GM19239 (cell line): Measurements from ENCODE around the gene VMAC.

ENCODE experiments used
- DNase-seq: peaks from one replicate; pipeline ENCODE4 v3.0.0; 2011; ENCODE audit warnings: low spot score; ENCODE audit not compliant: insufficient read length
- FAIRE-seq: peaks from 2 replicates; lab custom pipeline; 2011; peaks lifted over from hg19 to GRCh38; lab: Jason Lieb, UNC

Gene VMAC

DNA sequence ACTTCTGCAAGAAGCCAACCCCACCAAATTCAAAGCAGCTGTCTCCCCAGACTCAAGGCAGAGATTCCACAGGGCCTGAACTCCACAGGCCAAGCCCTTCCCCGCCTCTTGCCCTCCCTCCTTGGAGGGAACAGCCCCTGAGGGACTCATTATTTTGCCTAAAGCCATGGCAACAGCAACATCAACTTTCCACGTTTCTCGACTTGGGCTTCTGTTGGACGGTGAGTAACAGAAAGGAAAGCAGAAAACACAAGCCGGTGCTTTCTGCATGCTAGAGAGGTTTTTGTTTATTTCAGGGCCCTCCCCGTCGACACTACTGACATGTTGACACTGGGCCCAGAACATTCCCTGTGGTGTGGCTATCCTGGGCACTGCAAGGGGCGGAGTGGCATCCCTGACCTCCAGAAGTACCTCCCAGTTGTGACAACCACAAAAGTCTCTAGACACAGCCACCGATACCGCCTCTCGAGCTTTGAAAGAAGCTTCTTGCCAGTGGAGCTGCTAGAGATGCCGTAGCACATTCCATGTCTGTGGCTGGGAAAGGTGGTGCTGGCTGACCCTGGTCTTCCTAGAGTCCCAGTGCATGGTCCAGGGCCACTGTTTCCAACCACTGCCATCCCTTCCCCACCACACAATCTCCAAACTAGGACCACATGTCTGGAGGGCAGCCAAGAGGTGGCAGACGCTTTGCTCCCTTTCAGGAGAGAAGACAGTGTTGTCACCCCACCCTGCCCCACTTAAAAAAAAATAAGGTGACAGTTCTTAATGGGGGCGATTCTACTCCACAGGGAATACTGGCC is 22.2 kb downstream of the VMAC start:
- peak; percentile 35 for FAIRE-seq
- no peak for DNase-seq

DNA sequence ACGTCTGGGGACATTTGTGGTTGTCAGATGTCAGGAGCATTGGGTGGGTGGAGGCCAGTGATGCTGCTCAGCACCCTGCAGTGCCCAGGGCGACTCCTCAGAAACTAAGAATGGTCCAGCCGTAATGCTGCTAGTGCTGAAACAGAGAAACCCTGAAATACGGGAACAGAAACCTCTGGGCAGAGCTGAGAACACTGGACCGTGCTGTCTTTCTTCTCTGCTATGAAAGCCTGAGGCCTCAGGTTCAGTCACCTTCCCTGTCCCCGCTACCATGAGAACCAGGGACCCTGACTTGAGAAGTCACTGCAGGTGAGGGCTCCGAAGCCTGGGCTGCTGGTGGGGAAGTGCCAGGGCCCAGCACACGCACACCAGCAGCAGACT is 22.8 kb downstream of the VMAC start:
- DNase-seq: peak; percentile 64
- peak; percentile 62 for FAIRE-seq

DNA sequence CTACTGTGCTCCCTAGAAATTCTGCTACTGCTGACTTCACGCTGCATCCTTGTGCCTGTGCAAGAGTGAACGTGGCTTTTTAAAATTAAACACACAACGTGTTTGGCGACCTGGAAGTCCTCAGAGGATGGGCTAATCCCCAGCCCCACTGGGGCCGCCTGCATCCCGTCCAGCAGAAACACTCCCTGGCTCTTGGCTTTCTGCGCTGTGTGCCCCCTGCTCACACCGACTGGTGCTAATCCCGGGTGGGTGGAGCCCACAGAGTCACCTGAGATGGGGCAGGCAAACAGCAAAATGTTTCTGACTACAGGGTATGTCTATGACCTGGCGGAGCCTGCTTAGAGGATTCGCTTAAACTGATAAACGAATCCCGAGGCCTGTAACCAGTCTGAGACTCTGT is 24.5 kb downstream of the VMAC start:
- FAIRE-seq (no peak), DNase-seq (no peak)

DNA sequence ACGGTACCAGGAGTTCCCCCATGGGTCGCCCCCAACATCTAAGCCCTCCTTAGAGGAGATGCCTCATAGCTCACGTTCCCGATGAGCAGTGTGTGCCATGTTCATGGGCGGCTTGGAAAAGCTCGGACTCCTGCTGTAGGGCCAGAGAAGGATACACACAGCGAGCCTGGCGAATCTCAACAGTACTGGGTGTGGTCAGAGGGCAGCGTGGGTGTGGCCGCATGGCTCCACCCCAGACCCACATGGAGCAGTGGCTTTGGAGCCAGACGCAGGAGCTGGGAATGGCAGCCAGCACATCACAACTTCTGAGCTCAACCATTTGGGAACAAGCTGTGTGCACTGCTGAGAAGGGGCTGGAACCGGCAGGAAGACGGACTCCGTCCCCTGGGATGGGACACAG is 25.0 kb downstream of the VMAC start:
- no peak for FAIRE-seq
- no peak for DNase-seq

DNA sequence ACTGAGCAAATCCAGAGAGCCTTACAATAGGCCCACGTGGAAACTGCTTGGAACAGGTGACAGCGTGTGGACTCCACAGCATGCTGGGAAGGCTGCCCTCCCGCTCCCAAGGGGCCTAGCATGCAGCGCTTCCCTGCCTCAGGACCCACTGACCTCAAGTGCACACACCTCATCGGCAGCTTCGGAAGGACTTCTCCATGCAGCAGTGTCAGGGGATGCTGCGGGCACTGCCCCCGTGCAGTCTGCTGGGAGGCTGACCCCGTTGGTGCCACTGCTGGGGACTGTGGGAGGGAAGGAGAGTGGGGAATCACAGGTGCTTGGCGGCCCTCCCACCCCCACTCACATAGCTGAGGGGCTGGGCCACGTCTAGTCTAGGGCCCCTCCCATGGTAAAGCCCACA is 26.6 kb downstream of the VMAC start:
- FAIRE-seq: no peak

DNA sequence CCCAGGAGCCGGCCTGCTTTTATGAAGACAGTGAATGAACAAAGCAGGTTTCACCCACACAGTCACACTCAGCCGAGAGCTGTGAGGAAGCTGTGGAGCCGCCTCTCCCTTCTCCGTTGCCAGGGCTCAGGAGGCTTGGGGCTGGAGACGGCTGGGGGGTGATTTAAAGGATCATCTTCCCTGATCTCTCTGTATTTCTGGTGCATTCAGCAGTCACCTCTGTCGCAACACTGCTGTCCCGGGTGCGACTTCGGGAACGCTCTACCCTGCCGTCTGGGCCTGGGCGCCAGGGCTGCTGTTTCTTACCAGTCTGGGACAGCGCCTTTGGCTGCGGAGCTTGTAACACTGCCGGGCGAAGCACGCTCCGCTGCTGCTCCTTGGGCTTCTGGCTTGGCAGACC is 27.5 kb downstream of the VMAC start:
- FAIRE-seq (no peak), DNase-seq (no peak)

More for the DNA sequence above, 26.6 kb downstream of the VMAC start:
- DNase-seq: no peak

DNA sequence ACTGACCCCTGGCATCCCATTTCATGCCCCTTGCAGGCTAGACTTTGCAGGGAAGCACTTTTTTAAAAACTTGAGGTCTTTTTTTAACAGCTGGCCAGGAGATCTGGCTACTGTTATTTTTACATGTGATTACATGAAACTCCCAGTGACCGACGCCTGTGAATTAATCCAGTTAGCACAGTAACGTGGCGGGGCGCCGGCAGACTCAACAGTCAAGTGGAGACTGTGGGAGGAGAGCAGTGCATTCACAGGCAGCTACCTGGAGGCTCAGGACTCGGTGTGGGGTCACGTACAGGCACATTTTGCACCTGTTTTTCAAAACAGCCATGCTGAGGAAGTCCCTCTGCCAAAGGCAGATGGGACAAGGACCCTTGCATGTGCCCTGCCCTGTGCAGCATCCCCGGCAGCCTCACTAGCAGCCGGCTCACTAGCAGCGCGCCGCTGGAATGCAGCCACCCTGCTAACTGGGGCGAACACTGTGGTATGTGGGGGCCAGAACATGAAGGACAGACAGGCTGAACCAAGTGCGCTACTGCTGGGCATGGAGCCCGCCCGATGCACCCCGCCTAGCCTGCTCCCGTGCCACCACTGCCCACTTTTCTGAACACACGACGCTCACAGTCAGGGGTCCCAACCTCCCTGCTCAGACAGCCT is 28.1 kb downstream of the VMAC start:
- DNase-seq (no peak), FAIRE-seq (no peak)

DNA sequence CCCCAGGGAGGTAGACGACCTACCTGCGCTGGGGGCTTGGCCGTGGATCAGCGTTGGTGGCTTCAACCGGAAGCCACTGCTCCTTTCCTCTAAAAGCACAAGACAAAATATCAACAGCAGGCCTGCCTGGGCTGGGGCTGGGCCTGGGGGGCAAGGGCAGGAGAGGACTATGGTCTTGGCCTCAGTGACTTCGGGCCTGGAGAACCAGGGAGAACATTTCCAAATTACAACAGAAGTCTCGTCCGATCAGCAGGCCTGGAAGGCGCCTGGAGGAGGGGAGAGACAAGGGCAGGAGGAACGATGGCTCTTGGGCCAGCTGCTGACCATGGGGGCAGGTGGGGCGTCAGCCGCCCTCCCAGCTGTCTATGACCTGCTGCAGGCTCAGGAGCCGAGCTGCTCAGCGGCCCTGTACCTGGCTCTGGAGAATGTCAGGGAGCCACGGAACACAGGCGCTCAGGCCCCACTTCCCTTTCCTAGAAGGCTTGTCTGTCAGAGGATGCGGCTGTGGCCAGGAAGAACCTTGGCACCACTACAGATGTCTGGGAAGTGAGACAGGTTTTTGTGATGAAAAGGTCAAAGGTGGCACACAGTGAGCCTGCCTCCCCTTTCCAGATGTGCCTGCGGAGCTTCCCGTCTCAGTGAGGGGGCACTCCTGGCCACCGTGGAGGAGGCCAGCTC is 28.9 kb downstream of the VMAC start:
- no peak for FAIRE-seq

DNA sequence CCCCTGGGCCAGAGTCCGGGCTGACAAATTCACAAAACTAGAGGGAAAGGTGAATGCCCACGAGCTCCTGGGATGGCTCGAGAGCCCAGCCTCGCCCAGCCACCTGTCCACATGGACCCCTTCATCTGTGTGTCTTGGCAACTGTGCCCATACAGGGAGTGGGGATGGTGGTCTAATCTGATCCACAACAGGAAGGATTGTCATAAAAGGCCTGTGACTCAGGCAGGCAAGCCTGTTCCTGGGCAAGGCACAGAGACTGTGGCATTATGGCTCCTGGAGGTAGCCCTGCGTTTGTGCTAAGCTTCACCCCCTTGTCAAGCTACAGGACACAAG is 29.4 kb downstream of the VMAC start:
- DNase-seq: no peak
- no peak for FAIRE-seq

More for the DNA sequence above, 28.9 kb downstream of the VMAC start:
- DNase-seq: no peak

DNA sequence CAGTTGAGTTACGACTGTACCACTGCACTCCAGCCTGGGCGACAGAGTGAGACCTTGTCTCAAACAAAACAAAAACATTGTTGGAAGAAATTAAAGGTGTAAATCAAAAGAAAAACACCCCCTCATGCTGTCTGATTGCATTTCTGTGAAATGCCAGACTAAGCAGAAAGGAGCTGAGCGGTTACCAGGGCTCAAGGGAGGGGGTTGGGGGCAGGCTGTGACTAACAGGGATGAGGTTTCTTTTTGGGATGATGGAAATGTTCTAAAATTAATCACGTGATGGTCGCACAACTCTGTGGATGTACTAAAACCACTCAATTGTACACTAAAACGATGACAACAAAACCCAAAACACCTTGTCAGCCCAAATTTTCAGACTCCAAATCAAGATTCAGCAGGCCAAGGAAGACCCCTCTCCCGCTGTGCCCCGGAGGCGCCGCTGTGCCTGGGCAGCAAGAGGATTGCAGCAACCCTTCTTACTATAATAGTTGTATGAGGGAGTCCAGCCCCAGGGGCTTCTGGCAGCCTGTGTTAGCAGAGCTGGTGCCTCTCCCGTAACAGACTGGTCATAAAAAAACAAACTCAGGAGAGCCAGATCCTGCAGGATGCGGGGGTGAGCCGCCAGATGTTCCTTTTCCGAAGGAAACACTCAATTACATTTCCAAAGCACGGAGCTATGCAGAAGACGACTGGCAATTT is 30.3 kb downstream of the VMAC start:
- no peak for FAIRE-seq
- no peak for DNase-seq

DNA sequence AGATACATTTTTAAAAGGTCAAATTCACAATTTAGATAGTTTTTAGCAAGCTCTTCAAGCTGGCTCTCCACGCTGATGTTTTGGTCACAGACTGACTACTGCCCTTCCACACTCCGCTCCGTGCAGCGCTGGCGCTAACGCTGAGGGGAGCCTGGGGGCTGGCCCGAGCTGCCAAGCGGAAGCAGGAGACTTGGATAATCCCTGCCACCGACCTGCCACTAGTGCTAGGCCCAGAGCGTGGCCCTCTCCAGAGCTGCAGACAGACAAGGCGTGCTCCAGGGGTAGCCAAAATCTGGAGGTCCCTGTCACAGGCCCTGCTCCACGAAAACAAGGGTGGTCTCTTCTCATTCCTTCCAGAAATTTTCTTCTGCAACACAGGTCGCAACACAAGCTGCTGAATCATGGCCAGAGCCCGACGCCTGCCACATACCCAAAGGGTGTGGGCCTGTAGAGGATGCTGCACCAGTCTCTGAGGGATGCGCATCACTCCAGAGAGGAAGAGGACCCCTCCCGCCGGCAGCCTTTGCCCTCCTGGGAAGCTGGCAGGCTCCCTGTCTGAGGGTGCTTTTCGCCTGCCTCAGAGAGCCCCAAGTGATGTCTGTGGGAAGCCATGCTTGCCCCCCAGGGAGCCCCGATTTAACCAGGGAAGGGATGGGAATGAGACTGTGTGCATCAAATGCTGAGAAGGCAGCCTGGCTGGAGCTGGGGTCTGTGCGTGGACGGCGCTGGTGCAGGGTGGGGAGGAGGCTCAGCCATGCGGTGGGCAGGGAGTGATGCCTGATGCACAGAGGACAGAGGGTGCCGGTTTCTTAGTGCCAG is 31.0 kb downstream of the VMAC start:
- no peak for FAIRE-seq

DNA sequence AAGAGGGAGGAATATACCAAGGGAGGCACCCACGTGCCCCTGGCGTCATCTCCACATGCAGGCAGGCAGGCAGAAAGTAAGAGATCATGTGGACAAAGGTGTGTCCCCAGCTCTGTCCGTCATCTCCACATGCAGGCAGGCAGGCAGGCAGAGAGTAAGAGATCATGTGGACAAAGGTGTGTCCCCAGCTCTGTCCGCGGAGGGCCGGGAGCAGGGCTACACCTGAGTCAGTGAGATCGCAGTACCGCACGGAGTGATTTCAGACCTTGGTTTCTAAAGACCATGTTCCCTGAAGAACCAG is 31.6 kb downstream of the VMAC start:
- FAIRE-seq: no peak
- no peak for DNase-seq

More for the DNA sequence above, 31.0 kb downstream of the VMAC start:
- no peak for DNase-seq

DNA sequence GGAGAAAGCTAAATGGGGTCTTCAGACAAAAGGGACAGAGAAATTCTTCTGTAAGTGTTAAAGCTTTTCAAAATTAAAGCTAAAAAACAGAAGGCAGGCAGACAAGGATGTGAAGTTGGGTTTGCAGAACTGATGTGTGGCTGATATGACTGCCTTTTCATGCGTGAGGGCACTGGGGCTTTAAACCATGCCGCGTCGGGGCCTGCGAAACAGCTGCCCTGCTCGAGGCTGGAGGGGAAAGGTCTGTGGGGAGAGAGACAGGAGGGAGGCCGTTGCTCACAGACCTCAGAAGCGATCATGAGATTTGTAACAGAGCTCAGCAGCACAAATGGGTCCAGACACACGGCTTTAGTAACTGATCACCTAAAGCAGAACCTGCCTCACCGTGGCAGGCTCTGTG is 32.9 kb downstream of the VMAC start:
- no peak for DNase-seq
- no peak for FAIRE-seq

DNA sequence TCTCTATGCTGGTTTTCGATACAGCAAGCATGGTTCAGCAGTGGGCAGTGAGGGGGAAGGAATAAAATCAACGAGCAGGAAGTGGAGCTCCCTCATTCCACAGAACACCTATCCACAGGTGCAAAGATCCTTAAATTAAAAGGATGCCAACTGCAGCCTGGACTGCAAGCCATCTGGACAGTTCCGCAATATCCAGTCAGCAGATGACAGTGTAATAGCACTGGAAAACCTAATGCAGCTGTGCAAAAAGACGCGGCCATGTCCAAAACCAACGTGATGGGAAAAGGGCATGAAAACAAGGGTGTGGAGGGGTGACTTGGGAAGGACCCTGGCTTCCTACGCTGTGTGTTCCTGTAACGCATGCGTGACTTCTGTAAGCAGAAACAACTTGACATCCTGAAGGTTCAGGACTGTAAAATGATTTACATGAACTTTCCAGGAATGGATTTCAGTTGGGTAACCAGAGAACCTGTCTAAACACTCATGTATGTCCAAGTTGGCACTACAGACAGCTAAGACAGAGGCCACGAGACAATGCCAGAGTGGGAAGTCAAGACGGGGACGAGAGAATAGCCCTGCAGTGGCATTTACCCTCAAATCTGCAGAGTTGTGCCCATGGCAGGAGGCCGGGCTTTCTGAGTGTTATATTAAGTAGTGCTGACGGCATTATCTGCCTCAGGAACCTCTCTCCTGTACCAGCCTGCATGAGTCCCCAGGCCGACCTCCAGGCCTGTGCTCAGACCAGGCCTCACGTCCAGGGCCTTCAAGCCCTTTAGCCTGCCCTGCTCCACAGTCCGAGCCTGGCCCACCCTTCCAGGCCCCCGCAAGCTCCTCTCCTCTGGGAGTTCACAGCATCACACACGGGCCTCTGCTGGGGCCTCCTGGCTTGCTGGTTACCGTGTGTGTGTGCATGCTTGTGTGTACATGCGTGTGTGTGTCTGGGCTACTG is 35.9 kb downstream of the VMAC start:
- DNase-seq: no peak
- no peak for FAIRE-seq

DNA sequence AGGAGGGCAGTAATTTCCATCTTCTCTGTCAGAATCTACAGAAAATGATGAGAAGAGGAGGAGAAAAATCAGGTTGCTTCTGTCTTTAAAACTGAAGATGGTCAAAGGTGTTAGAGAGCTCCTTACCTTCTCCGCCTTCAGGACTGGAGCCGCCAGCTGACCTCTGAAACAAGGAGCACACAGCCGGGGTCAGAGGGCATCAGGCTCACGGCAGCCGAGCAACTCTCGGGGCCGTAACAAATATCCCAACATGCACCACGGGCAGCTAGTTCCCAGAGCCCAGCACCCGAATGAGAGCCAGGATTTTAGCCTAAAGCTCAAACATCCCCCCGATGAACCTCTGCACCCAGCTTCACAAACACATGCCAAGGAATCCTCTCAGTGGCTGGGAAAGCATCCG is 37.0 kb downstream of the VMAC start:
- no peak for DNase-seq
- no peak for FAIRE-seq

DNA sequence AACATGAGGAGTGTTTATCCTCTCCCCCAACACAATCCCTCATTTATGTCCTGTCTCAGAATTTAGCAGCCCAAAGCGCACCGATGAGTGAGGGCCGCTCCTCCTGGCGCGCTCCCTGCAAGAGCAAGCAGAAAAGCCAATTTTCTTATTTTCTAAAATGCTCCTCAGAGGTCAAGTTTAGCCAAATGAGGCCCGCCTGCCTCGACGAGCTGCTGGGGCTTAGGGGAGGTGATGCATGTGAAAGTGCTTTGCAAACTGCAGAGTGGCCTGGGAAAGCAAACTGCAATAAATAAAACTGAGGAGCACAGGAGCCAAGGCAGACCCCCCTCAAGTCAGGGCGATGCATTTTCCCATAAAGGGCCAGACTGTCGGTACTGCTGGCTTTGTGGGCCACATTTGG is 38.4 kb downstream of the VMAC start:
- FAIRE-seq (no peak), DNase-seq (no peak)

DNA sequence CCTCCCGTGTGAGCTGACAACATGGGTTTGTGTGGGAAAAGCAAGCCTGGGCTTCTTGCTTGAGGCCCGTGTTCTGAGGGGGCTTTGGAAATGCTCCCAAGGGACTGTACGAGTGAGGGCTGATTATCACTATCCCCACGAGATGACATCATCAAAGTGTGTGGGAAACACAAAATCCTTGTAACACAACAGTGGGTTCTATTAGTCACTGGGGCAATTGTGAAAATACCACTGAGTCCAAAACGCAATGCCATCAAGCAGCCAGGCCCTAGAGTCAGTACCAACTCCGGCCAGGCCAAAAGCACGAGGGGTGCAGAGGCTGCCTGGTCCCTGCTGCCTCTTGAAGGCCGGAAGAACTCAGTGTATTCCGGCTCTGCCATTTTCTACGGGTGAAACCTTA is 39.0 kb downstream of the VMAC start:
- no peak for FAIRE-seq

DNA sequence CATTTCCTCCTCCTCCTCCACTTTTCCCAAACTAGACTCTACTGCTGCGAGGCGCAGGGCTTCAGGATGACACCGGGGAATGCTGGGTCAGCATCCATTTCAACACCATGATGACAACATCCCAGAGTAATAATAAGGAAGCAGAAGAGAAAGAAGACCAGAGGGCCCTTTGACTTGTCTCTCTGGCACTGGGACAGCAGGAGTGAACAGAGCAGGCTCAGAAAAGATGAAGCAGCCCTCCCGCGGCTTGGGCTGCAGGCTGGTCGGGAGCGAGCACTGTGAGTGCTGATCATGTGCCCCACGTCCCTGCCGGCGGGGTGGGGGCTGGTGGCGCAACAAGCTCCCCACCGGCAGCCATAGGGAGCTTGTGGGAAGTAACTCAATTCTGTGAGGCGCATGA is 42.8 kb downstream of the VMAC start:
- FAIRE-seq: no peak
- no peak for DNase-seq

More for the DNA sequence above, 39.0 kb downstream of the VMAC start:
- DNase-seq: no peak
